HG02981 (cell line): ENCODE data around the gene ARL4D.
"Not testable (repeated sequence)": the region's sequence is repeated elsewhere in the genome, so short reads cannot be mapped to it uniquely, and the experiment has no call there.

ENCODE experiments used
- ATAC-seq: cut with Tn5 transposase; IDR thresholded peaks from one replicate; pipeline ENCODE4 v1.9.1; 2021; ENCODE audit warnings: mild to moderate bottlenecking, moderate library complexity; ENCODE audit not compliant: unreplicated experiment

The ARL4D gene

GRCh38 chr17:43419375-43419882 lies 20.6 kb downstream of the ARL4D start:
- not testable (repeated sequence) for ATAC-seq

GRCh38 chr17:43423777-43424455 lies 25.1 kb downstream of the ARL4D start:
- no peak for ATAC-seq

- no peak for ATAC-seq
These were observed 28.7 kb downstream of the ARL4D start for GRCh38 chr17:43427362-43428043.

DNA sequence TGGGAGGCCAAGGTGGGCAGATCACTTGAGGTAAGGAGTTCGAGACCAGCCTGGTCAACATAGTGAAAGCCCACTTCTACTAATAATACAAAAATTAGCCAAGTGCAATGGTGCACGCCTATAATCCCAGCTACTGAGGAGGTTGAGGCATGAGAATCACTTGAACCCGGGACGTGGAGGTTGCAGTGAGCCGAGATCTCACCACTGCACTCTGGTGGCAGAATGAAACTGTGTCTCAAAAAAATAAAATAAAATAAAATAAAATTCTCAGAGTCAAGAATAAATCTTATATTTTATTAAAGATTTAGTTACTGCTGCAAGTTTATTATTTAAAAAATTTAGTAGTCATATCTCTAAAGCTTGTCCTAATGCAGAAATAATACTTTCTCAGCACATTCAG lies 29.7 kb downstream of the ARL4D start:
- no peak for ATAC-seq

DNA sequence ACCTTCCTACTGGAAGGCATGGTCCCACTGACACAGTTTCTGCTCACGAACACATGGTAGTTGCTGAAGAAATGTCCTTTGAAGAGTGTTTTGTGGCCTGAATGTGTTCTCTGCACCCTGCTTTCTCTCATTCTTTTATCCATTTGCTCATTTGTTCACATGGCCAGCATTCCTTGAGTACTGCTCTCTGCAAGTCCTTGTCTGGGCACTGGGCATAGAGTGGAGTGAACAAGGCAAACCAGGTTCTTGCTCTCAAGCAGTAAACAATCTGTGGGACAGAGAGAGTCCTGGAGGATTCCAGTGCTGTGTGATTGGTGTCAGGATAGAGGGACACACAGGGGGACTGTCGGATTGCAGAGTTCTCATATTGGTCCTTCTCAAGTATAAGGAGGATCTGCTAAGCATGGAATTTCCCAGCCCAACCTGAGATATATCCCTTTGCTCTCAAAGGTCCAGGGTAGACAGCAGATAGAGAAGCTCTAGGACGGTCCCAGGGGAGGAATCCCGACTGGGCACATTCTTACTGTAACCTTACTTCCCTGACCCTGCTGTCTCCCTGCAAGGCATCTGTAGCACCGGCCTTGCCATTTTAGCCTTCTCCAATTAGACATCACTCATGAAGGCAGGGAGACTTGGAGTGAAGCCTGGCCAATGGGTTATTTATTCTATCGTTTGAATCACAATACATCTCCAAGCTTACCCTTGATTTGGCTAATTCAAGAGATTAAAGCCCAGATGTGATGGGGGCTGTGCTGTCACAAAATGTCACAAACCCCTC lies 32.3 kb downstream of the ARL4D start:
- ATAC-seq = no peak

DNA sequence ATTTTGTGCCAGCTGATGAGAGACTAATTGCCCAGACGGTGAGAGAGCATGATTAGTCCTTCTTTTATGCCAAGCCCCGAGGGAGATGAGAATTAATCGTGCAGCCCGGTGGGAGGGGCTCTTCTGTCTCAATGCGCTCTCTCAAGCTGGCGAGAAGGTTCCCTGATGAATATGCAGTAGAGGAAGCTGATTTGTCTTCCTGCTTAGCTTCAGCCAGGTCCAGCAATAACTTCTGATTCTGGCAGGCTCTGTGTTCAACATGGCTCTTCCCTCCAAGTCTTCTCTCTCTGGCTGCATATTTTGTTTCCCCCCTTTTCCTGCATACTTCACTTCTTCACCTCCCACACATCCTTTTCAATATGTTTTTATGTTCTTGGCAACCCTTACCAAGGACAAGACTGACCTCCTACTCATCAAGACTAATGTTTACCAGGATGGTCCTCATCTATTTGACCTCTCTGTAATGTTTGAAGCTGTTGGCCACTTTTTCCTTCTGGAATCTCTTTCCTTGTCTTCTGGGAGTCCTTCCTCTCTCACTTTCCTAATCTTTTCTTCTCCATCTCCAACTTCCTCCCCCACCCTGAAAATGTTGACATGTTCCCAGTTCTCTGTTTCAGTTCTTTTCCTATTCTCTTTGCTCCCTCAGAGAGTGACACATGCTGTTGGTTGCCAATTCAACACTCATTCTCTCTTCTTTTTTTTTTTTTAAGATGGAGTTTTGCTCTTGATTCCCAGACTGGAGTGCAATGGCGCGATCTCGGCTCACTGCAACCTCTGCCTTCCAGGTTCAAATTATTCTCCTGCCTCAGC lies 33.1 kb downstream of the ARL4D start:
- no peak for ATAC-seq

GRCh38 chr17:43434902-43435319 lies 36.1 kb downstream of the ARL4D start:
- no peak for ATAC-seq

DNA sequence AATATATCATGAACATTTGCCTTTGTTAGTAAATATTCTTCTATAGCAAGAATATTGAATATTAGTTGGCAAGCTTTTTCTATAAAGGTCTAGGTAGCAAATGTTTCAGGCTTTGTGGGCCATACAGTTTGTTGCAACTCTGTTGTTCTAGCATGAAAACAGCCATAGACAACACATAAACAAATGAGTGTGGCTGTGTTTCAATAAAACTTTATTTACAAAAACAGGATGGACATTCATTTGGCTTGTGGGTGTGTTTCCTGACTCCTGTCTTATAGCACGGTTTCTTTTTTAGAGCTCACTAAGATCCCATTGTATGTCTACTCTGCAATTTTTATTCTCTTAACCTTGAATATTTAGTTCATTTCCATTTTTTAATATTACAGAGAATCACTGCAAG lies 39.0 kb downstream of the ARL4D start:
- ATAC-seq = no peak

GRCh38 chr17:43438626-43439025 lies 39.8 kb downstream of the ARL4D start:
- ATAC-seq = no peak

DNA sequence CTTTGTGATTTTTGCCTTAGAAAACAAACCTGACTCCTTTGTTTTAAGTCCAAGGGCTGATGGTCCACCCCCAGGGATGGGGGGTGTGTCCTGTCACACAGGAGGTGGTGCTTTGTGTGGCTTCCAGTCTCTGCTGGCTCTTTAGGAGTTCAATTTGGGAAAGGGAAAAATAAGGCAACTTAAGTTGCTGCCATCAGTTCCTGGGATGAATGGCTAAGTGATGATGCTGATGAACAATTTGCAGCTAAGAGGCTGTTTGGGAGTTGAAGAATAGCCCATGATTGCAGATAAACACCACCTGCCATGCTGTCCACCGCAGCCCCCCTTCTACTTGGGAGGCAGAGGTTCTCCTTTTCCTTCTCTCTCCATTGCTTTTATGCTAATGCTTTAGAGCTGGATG lies 40.2 kb downstream of the ARL4D start:
- ATAC-seq = no peak

DNA sequence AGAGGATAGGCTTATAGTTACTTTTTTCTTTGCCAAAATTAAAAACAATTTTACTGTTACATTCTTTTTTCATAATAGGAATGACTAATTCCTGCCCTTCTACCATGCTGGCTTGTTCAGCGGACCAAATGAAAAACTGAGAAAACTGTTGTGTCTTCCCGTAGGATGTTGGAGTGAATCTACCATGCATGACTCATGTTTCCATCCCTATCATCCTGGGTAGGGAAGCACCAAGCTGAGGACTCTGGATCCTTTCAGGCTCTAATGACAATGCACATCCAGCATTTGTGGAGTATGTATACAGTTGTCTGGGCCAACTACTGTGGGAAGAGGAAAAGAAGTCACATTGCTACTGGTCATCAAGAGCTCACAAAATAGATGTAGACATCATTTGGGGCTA lies 43.9 kb downstream of the ARL4D start:
- no peak for ATAC-seq

GRCh38 chr17:43443381-43443780 lies 44.6 kb downstream of the ARL4D start:
- no peak for ATAC-seq

DNA sequence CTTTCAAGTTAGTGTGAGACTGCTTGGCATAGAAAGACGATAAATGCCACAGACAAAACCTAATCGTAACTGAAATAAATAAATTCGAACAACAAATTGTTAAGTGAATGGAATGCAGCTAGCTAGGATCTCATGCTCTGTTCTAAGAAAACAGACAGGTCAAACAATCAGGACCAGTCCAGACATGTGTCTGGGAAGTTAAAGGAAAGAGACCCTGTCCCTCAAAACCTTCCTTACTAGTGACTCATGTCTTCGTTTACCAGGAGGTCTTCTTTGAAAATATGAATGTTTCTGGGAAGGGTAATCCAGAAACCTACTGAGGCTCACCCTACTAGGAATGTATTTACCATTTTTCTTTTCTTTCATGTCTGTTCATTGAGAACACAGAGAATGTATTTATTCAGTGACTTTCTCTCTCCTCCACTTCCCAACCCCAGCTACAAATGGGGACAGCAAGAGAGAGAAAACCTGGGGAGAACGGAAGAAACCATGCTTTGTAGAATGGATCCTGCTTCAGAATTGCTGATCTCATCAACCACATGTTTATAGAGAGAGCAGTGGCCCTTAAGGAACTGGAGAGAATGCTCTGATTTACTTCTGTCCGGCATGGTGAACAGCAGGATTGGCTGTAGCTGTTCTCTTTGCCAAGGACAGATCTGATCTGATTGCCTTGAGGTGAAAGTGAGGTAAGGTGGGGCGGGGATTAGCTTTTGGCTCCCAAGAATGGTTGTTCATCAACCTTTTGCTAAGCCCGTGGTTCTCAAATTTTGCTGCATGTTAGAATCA lies 45.6 kb downstream of the ARL4D start:
- no peak for ATAC-seq

DNA sequence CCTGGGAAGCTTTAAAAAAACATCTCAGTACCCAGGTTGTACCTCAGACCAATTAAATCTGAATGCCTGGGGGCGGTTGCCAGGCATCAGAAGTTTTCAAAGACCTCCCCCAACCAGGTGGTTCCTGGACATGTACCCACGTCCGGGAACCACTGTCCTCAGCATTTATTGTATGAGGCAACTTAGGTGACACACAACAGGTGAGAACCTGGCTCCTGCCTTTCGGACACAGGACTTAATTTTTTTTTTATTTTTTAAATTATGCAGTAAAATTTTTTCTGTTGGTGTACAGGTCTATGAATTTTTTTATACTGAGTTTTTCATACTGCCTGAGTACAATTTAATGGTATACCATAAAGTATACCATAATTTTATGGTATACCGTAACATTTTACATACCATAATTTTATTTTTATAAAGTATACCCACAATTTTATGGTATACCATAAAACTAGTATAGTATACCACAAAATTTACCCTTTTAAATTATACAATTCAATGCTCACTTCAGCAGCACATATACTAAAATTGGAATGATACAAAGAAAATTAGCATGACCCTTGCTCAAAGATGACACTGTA lies 46.3 kb downstream of the ARL4D start:
- no peak for ATAC-seq

- ATAC-seq = no peak
These were observed 48.0 kb downstream of the ARL4D start for GRCh38 chr17:43446773-43447172.

DNA sequence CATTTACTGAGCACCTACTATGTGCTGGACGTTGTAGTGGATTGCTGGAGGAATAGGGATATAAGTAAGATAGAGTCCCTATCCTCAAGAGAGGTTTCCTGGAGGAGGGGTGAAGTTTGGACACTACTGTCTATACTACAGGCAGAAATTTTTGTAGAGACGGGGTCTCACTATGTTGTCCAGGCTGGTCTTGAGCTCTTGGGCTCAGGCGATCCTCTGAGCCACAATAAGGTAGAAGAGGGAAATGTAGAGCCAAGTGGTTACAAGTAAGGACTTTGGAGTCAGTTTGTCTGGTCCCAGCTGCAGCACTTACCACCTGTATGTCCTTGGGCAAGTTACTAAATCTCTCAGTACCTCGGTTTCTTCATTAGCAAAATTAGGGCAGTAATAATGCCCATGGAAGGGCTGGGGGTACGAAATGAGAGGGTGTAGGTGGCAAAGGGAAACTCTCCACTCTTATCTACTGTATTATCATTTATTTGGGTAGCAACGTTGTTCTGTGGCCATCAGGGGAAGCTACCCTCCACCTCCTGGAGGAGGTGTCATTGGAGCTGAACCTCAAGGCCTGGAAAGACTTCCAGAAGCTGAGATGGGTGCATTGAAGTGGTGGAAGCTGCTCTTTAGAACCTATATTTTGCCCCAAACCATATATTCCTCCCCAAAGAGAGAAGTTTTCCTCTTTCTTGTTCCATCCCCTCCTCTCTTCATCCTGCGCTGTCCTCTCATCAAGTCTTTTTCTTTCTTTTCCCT lies 50.1 kb downstream of the ARL4D start:
- ATAC-seq = no peak

DNA sequence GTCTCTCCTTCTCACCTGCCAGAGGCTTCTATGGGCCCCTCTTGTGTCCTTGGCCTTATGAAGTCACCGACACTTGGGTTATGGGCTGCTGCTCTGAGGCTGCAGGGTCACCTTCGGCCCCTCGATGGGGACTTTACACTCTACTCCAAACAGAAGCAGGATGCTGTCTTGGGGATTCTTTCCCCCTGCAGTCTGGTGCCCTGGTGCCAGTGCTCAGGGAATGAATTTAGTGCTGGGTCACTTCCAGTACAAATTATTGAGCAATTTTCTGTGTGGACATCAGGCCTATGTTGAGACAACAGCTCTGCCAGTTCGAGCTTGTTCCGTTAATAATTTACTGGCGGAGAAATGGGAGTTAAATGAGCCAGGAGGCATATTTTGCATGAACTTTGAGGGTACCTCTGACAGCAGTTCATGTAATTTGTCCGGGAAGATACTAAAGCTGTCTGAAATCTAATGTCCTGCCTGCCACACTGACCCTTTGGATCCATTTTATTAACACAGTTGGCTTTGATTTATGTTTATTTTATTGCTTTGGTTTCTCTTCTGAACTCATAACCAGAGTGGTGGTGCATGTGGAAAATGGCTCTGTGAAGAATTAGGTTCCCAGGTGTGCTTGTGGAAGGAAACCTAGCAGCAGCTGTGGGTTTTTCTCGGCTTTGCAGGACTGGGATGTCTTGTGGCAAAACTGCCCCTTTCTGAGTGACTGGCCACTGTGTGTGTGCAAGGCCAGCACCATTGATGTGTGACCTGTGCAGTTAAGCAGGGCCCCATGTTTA lies 50.9 kb downstream of the ARL4D start:
- ATAC-seq = no peak
